GM10266 (cell line): ENCODE results near the gene CLPTM1.
"Not testable (repeated sequence)": the region's sequence is repeated elsewhere in the genome, so short reads cannot be mapped to it uniquely, and the experiment has no call there.

Source experiments
- DNase-seq: peaks from one replicate; pipeline ENCODE4 v3.0.0; 2012; ENCODE audit errors: extremely low spot score
- CTCF ChIP-seq: IDR thresholded peaks from 2 replicates; pipeline ENCODE4 v1.5.1; 2012; ENCODE audit warnings: mild to moderate bottlenecking, low read depth; ENCODE audit not compliant: control insufficient read depth, insufficient read depth; ENCODE audit errors: missing control alignments

Gene CLPTM1

DNA sequence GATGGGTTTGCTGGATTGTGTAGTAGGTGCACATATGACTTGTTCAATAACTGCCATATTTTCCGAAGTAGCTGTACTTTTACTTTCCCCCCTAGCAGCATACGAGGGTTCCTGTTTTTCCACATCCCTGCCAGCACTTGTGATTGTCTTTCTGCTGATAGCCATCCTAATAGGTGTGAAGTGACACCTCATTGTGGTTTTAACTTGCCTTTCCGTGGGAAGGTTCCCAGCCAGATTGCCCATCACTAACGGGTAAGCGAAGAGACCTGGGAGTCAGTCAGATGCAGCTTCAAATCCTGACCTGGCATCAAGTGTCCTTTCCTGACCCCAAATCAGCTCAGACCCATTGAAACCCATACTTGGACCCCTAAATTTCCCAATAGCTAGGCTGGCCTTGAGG is 4.5 kb downstream of the CLPTM1 start:
- DNase-seq: no peak
- TF ChIP-seq CTCF: no peak

- TF ChIP-seq CTCF: no peak
- DNase-seq: no peak
Observed at GRCh38 chr19:44960906-44961728, 5.9 kb downstream of the CLPTM1 start.

DNA sequence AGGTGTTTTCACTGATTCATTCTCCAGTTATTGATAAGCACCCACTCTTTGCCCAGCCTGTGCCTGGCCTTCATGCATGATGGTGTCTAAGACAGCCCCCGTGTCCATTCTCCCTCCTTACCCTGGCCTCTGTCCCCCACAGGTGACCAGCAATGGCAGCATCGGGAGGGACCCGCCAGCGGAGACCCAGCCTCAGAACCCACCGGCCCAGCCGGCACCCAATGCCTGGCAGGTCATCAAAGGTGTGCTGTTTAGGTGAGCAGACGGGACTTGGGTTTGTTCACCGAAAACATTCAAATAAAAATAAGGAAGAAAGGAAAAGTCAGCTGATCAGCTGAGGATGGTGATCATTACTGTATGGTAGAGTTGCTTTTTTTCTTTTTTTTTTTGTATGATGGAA is 6.6 kb downstream of the CLPTM1 start:
- no peak for DNase-seq

GRCh38 chr19:44968118-44968517 is 12.9 kb downstream of the CLPTM1 start:
- no peak for DNase-seq
- no peak for TF ChIP-seq CTCF

More for the DNA sequence above, 6.6 kb downstream of the CLPTM1 start:
- no peak for TF ChIP-seq CTCF

GRCh38 chr19:44968670-44969069 is 13.5 kb downstream of the CLPTM1 start:
- DNase-seq: no peak
- TF ChIP-seq CTCF: no peak

- TF ChIP-seq CTCF: no peak
- DNase-seq: no peak
Observed at GRCh38 chr19:44969437-44969836, 14.3 kb downstream of the CLPTM1 start.

GRCh38 chr19:44971451-44971850 is 16.3 kb downstream of the CLPTM1 start:
- not testable (repeated sequence) for DNase-seq
